ENCODE results near the gene ABCC9. TPM values are rescaled to one million over a fixed set of nuclear protein-coding genes. Genes with fewer than 3 reads are reported as not detected.

ABCC9 gene
- total RNA-seq, 4 donors from 2014 or later = 12.5 to 41.6 (median 27.3) TPM

DNA sequence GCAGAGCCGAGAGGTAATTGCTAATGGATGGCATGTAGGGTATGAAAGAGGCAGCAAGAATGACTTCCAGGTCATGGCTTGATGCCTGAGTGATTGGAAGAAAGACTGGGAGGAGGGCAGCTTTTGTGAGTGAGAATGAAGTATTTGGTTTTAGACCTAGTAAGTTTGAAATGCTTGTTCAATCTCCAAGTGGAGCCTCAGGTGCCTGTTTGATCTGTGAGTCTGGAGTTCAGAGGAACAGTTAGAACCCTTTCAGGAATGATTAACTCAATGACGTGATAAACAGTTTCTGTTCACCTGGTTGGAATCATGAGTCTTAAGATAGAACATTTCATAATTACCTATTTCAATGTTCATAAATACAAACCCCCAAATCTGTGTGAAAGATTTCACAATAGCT lies 177.2 kb downstream of the ABCC9 start:
- no peak overlapping the region for H3K4me3 ChIP-seq
- no peak for DNase-seq (ENCODE audit: low spot score in 2 of 2)
- H3K4me1 ChIP-seq = no peaks in the 10 kb centered on the region
- H3K27ac ChIP-seq = no peak overlapping the region
- no peaks in the 10 kb centered on the region for H3K9me3 ChIP-seq
- TF ChIP-seq EP300 (IDR thresholded peaks at IDR 0.05) = no peak
- no peak for TF ChIP-seq POLR2A (IDR thresholded peaks at IDR 0.05)
- TF ChIP-seq, protein P1, sequence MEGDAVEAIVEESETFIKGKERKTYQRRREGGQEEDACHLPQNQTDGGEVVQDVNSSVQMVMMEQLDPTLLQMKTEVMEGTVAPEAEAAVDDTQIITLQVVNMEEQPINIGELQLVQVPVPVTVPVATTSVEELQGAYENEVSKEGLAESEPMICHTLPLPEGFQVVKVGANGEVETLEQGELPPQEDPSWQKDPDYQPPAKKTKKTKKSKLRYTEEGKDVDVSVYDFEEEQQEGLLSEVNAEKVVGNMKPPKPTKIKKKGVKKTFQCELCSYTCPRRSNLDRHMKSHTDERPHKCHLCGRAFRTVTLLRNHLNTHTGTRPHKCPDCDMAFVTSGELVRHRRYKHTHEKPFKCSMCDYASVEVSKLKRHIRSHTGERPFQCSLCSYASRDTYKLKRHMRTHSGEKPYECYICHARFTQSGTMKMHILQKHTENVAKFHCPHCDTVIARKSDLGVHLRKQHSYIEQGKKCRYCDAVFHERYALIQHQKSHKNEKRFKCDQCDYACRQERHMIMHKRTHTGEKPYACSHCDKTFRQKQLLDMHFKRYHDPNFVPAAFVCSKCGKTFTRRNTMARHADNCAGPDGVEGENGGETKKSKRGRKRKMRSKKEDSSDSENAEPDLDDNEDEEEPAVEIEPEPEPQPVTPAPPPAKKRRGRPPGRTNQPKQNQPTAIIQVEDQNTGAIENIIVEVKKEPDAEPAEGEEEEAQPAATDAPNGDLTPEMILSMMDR (IDR thresholded peaks at IDR 0.05) = no peak
- WGBS, 2 donors = 81 to 90% methylated on average over 2 of the region's 2 CpGs
- H3K36me3 ChIP-seq = no peaks in the 10 kb centered on the region
- H3K27me3 ChIP-seq = no peaks in the 10 kb centered on the region

DNA sequence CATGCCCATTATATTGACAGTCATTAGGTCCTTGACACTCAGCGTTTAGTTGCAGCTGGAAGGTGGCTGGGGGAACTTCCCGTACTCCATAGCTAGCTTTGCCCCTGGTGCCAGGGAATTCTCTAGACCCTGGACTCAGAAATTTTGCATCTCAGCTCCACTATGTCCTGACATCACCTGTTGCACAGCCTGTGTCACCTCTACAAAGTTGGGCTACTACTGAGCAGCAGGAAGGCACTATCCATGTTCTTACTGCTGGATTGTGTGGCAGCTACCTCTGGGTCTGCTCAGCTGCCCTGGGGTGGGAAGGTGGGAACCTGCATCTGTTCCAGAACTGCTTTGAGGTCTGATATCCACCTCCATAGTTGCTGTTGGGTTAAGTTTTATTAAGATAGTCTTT lies 177.7 kb downstream of the ABCC9 start:
- DNase-seq (ENCODE audit: low spot score in 2 of 2) = no peak
- no peaks in the 10 kb centered on the region for H3K4me1 ChIP-seq
- WGBS, 2 donors = 63 to 81% methylated on average over 2 of the region's 2 CpGs
- no peaks in the 10 kb centered on the region for H3K27me3 ChIP-seq
- H3K36me3 ChIP-seq = no peaks in the 10 kb centered on the region
- no peak overlapping the region for H3K4me3 ChIP-seq
- no peak overlapping the region for H3K27ac ChIP-seq
- no peaks in the 10 kb centered on the region for H3K9me3 ChIP-seq
- TF ChIP-seq, protein P1 (IDR thresholded peaks at IDR 0.05) = no peak
- no peak for TF ChIP-seq POLR2A (IDR thresholded peaks at IDR 0.05)
- no peak for TF ChIP-seq EP300 (IDR thresholded peaks at IDR 0.05)

DNA sequence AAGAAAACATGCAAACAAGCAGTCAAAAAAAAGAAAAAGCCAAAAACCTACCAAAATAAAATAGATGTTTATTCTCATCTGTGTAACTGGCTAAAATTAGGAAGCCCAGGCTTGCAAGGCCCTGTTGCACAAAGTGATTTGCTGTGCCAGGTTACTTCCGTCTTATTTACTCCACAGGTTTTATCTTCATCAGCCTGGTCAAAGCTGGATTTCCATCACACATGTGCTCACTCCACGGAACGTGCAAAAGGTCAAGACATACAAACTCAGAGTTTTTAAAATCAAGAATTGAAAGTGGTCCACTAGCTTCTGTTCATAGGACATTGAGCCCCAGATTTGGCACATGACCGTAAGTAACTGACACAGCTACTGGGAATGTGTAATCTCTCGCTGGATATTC lies 181.5 kb downstream of the ABCC9 start:
- no peak overlapping the region for H3K27ac ChIP-seq
- no peak overlapping the region for H3K4me3 ChIP-seq
- H3K4me1 ChIP-seq = no peaks in the 10 kb centered on the region
- H3K36me3 ChIP-seq = no peaks in the 10 kb centered on the region
- no peaks in the 10 kb centered on the region for H3K9me3 ChIP-seq
- TF ChIP-seq, protein P1 (IDR thresholded peaks at IDR 0.05) = no peak
- no peak for TF ChIP-seq POLR2A (IDR thresholded peaks at IDR 0.05)
- TF ChIP-seq EP300 (IDR thresholded peaks at IDR 0.05) = no peak
- H3K27me3 ChIP-seq = no peaks in the 10 kb centered on the region
- WGBS, 2 donors = 86 to 93% methylated on average over 5 of the region's 5 CpGs
- no peak for DNase-seq (ENCODE audit: low spot score in 2 of 2)

DNA sequence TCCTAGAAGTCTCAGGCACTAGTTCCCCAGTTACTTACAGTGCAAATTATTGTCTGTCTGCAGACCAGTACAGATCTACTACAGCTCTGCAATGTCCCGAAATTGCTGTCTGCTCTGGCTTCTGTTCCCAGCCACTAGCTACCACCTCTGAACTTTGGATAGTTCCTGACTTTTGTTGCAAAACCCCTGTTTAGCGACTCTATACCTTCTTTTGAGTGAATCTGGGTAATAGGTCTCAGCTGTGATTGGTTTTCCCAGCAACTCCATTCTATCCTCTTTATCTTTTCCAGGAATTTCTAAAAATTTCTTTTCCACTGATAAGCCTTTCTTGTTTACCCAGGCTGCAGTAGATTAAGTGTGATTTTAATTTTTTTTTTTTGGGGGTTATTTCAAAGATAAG lies 183.5 kb downstream of the ABCC9 start:
- Histone ChIP-seq H3K4me3 (no peak overlapping the region), H3K4me1 (no peaks in the 10 kb centered on the region), H3K27me3 (no peaks in the 10 kb centered on the region), H3K27ac (no peak overlapping the region), H3K9me3 (no peaks in the 10 kb centered on the region), H3K36me3 (no peaks in the 10 kb centered on the region)
- TF ChIP-seq, protein P1 (IDR thresholded peaks at IDR 0.05) = no peak
- TF ChIP-seq EP300 (IDR thresholded peaks at IDR 0.05) (no peak), POLR2A (IDR thresholded peaks at IDR 0.05) (no peak)
- WGBS, 2 donors = 75 to 84% methylated on average over 2 of the region's 2 CpGs
- no peak for DNase-seq (ENCODE audit: low spot score in 2 of 2)

DNA sequence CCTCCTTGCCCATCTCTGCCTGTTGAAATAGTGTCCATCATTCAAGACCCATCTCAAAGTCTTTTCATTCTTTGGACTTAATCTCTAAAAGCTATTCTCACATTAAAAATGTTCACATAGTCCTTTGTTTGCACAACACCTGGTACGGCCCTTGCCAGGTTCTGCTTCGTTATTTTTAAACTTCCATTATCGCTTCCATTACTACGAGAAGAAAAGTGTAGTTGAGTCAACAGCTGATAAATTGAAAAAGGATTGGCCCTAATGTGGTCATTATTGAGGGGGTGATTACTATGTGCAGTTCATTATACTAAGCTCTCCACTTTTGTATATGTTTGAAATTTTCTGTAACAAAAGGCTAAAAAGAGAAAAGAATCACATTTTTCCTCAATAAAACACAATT lies 184.5 kb downstream of the ABCC9 start:
- Histone ChIP-seq H3K4me3 (no peak overlapping the region), H3K4me1 (no peaks in the 10 kb centered on the region), H3K27ac (no peak overlapping the region), H3K27me3 (no peaks in the 10 kb centered on the region), H3K9me3 (no peaks in the 10 kb centered on the region), H3K36me3 (no peaks in the 10 kb centered on the region)
- WGBS, 2 donors = 89 to 94% methylated on average over 4 of the region's 4 CpGs
- no peak for DNase-seq (ENCODE audit: low spot score in 2 of 2)
- TF ChIP-seq EP300 (IDR thresholded peaks at IDR 0.05) = no peak

DNA sequence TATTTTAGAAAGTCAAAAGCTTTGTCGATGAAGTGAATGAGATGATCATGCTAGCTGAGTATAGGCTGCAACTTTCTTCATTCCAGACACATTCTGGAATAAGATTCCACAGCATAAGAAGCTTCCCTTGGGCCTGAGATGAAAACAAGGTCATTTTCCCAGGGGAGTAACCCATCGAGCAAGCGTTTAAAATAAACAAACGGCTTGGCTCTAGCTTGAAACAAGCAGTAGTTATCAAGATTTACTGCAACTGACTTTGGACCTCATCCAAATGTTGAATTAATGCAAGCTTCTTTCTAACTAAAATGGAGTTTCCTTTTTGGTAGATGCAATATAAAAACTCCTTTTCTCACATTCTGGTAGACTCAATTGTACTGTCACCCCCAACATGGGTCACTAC lies 189.7 kb downstream of the ABCC9 start:
- no peak for DNase-seq (ENCODE audit: low spot score in 2 of 2)
- no peaks in the 10 kb centered on the region for H3K27me3 ChIP-seq
- H3K27ac ChIP-seq = no peak overlapping the region
- H3K36me3 ChIP-seq = no peaks in the 10 kb centered on the region
- 24 to 27% methylated on average over 4 of the region's 4 CpGs for whole genome bisulfite sequencing, 2 donors
- H3K9me3 ChIP-seq = no peaks in the 10 kb centered on the region
- no peaks in the 10 kb centered on the region for H3K4me1 ChIP-seq
- TF ChIP-seq, protein P1 (IDR thresholded peaks at IDR 0.05) = no peak
- TF ChIP-seq EP300 (IDR thresholded peaks at IDR 0.05) (no peak), POLR2A (IDR thresholded peaks at IDR 0.05) (no peak)
- no peak overlapping the region for H3K4me3 ChIP-seq
